Activated CD8-positive, alpha-beta memory T cell treated with anti-CD3 and anti-CD28 coated beads, Interleukin-2, amount 50 U/mL, for 48 hours (primary cell): ENCODE measurements around the gene ENKUR.
A peak's percentile ranks its signal among the peaks of the same experiment; 100 is the strongest.

Source experiments
- DNase-seq: peaks from one replicate; pipeline ENCODE4 v3.0.0-alpha.2; 2020

ENKUR gene

GRCh38 chr10:25015828-25016375, at the start of gene ENKUR:
Gene ENKUR (minus strand): TSS chr10:25016158. CDS start chr10:25015936, 222 bp downstream.
- DNase-seq = peak; percentile 97

GRCh38 chr10:25064401-25064800, 48.4 kb upstream of the ENKUR start:
- no peak for DNase-seq

- DNase-seq = no peak
These were observed 47.7 kb upstream of the ENKUR start for GRCh38 chr10:25063644-25064043.

- no peak for DNase-seq
These were observed 47.2 kb upstream of the ENKUR start for GRCh38 chr10:25063157-25063556.

- DNase-seq = no peak
These were observed 45.9 kb upstream of the ENKUR start for GRCh38 chr10:25061711-25062449.

GRCh38 chr10:25061125-25061524, 45.2 kb upstream of the ENKUR start:
- no peak for DNase-seq

GRCh38 chr10:25059990-25060389, 44.0 kb upstream of the ENKUR start:
- no peak for DNase-seq

- DNase-seq = no peak
These were observed 41.9 kb upstream of the ENKUR start for GRCh38 chr10:25057886-25058285.

GRCh38 chr10:25056726-25057125, 40.8 kb upstream of the ENKUR start:
- no peak for DNase-seq

- DNase-seq = no peak
These were observed 36.1 kb upstream of the ENKUR start for GRCh38 chr10:25052012-25052411.

GRCh38 chr10:25050402-25050801, 34.4 kb upstream of the ENKUR start:
- no peak for DNase-seq

GRCh38 chr10:25049966-25050365, 34.0 kb upstream of the ENKUR start:
- no peak for DNase-seq

GRCh38 chr10:25048450-25048849, 32.5 kb upstream of the ENKUR start:
- DNase-seq = no peak

- no peak for DNase-seq
These were observed 31.8 kb upstream of the ENKUR start for GRCh38 chr10:25047591-25048301.

GRCh38 chr10:25047088-25047487, 31.1 kb upstream of the ENKUR start:
- no peak for DNase-seq

- no peak for DNase-seq
These were observed 30.7 kb upstream of the ENKUR start for GRCh38 chr10:25046641-25047040.

GRCh38 chr10:25039531-25039930, 23.6 kb upstream of the ENKUR start:
- no peak for DNase-seq

GRCh38 chr10:25038325-25038724, 22.4 kb upstream of the ENKUR start:
- DNase-seq = no peak

GRCh38 chr10:25036381-25036780, 20.4 kb upstream of the ENKUR start:
- DNase-seq = no peak

- DNase-seq = no peak
These were observed 13.6 kb upstream of the ENKUR start for GRCh38 chr10:25029519-25029918.

GRCh38 chr10:25028711-25029110, 12.8 kb upstream of the ENKUR start:
- DNase-seq = no peak

GRCh38 chr10:25026463-25026862, 10.5 kb upstream of the ENKUR start:
- no peak for DNase-seq

GRCh38 chr10:25024528-25024927, 8.6 kb upstream of the ENKUR start:
- no peak for DNase-seq

- no peak for DNase-seq
These were observed 7.3 kb upstream of the ENKUR start for GRCh38 chr10:25023278-25023677.
